GM23248 (cell line): ENCODE results near the gene TELO2. TPM values are rescaled to one million over a fixed set of nuclear protein-coding genes. Genes with fewer than 3 reads are reported as not detected.

Source experiments
- DNase-seq: peaks from one replicate; pipeline ENCODE4 v3.0.0-alpha.2; 2015
- H2AFZ ChIP-seq: fragments of 200-600 bp; sonication (generic); 2 replicates; pipeline ENCODE4 v1.6.1; 2016; ENCODE audit warnings: antibody characterized with exemption
- H3F3A ChIP-seq: fragments of 200-600 bp; sonication (generic); 2 replicates; pipeline ENCODE4 v1.6.1; 2016; ENCODE audit warnings: mild to moderate bottlenecking, antibody characterized with exemption, mixed run types; ENCODE audit not compliant: insufficient read depth
- H3K27ac ChIP-seq: fragments of 200-600 bp; sonication (generic); 2 replicates; pipeline ENCODE4 v1.5.1; 2016; ENCODE audit warnings: mild to moderate bottlenecking
- H3K27me3 ChIP-seq: fragments of 200-600 bp; sonication (generic); replicated peaks from 2 replicates; pipeline ENCODE4 v1.6.1; 2016; ENCODE audit warnings: mild to moderate bottlenecking; ENCODE audit not compliant: insufficient read depth
- H3K36me3 ChIP-seq: fragments of 200-600 bp; sonication (generic); 2 replicates; pipeline ENCODE4 v1.6.1; 2016; ENCODE audit warnings: low read depth, mild to moderate bottlenecking
- H3K4me1 ChIP-seq: fragments of 200-600 bp; sonication (generic); 2 replicates; pipeline ENCODE4 v1.6.1; 2016; ENCODE audit warnings: mild to moderate bottlenecking; ENCODE audit not compliant: insufficient read depth
- H3K4me2 ChIP-seq: fragments of 200-600 bp; sonication (generic); one replicate; pipeline ENCODE4 v1.6.1; 2016; ENCODE audit warnings: mild to moderate bottlenecking; ENCODE audit not compliant: unreplicated experiment
- H3K4me3 ChIP-seq: fragments of 200-600 bp; sonication (generic); 2 replicates; pipeline ENCODE4 v1.5.1; 2016; ENCODE audit warnings: mild to moderate bottlenecking
- H3K79me2 ChIP-seq: fragments of 200-600 bp; sonication (generic); 2 replicates; pipeline ENCODE4 v1.6.1; 2016; ENCODE audit warnings: mild to moderate bottlenecking; ENCODE audit not compliant: insufficient read depth
- H3K9ac ChIP-seq: fragments of 200-600 bp; sonication (generic); 2 replicates; pipeline ENCODE4 v1.6.1; 2016; ENCODE audit warnings: mild to moderate bottlenecking
- H3K9me2 ChIP-seq: fragments of 200-600 bp; sonication (generic); 2 replicates; pipeline ENCODE4 v1.6.1; 2016; ENCODE audit warnings: mixed run types, mild to moderate bottlenecking, moderate library complexity; ENCODE audit not compliant: insufficient read depth
- H3K9me3 ChIP-seq: fragments of 200-600 bp; sonication (generic); one replicate; pipeline ENCODE4 v1.6.1; 2017; ENCODE audit warnings: low read depth
- H4K20me1 ChIP-seq: fragments of 200-600 bp; sonication (generic); 2 replicates; pipeline ENCODE4 v1.6.0; 2016; ENCODE audit not compliant: insufficient read depth
- EZH2 ChIP-seq: fragments of 200-600 bp; sonication (generic); IDR thresholded peaks from 2 replicates; pipeline ENCODE4 v1.6.1; 2018; ENCODE audit warnings: antibody characterized with exemption, mild to moderate bottlenecking; ENCODE audit not compliant: insufficient read depth, poor library complexity, severe bottlenecking
- EZH2phosphoT487 ChIP-seq: fragments of 200-600 bp; sonication (generic); IDR thresholded peaks from 2 replicates; pipeline ENCODE4 v1.6.1; 2018; ENCODE audit warnings: antibody characterized with exemption, moderate library complexity, mild to moderate bottlenecking, low read depth; ENCODE audit not compliant: insufficient read depth
- WGBS, 2 experiments: methylation state at CpG; one replicate each; pipeline ENCODE4 v1.1.6; 2015 to 2017; ENCODE audit warnings: low lambda C conversion rate in 2 of 2, low coverage in 1 of 2; ENCODE audit errors: missing lambda C conversion rate in 2 of 2; 5-methylcytosine and 5-hydroxymethylcytosine counted together
- in situ Hi-C: fragments of 300-500 bp; cut with MboI; formaldehyde crosslinking; loops from 2 replicates; pipeline ENCODE4 v1.15.0; 2020
- polyA plus RNA-seq: library from polyadenylated mRNA; unstranded; fragments of >200 nt; fragmentation: Nextera tagmentation; extraction: Ambion mirVana; gene quantifications from 2 replicates; pipeline ENCODE4 v1.2.1, GENCODE V29; 2016
- total RNA-seq: library from RNA; depleted of rRNA; stranded (reverse); fragments of >200 nt; shearing (Covaris generic); gene quantifications from 2 replicates; pipeline ENCODE4 v1.2.3, GENCODE V29; 2014

Gene TELO2
- total and polyA plus RNA-seq, 2 experiments from 2014 or later = 29.3 to 30.5 TPM

GRCh38 chr16:1554826-1555445 is 61.8 kb downstream of the TELO2 start:
- H3K4me3 ChIP-seq = no peak overlapping the region
- H2AFZ ChIP-seq = no peak overlapping the region
- no peaks in the 10 kb centered on the region for H3K27me3 ChIP-seq
- H4K20me1 ChIP-seq = no peaks in the 10 kb centered on the region; the same call in 1 of the 2 replicates
- DNase-seq = no peak
- H3K9me2 ChIP-seq = no peaks in the 10 kb centered on the region
- no peak overlapping the region for H3K4me2 ChIP-seq
- no peaks in the 10 kb centered on the region for H3K9me3 ChIP-seq
- H3K36me3 ChIP-seq = peaks cover 22% of the 10 kb centered on the region; the same call in 1 of the 2 replicates
- H3K79me2 ChIP-seq = peaks cover 8% of the 10 kb centered on the region; the same call in 1 of the 2 replicates
- no peaks in the 10 kb centered on the region for H3K4me1 ChIP-seq
- in situ Hi-C loops = no loop called here
- H3K27ac ChIP-seq = no peak overlapping the region
- 94% methylated on average over 34 of the region's 34 CpGs for WGBS, 2 experiments
- TF ChIP-seq EZH2 = no peak
- TF ChIP-seq EZH2phosphoT487 = no peak
- peaks cover 10% of the 10 kb centered on the region; the same call in 1 of the 2 replicates for H3F3A ChIP-seq
- H3K9ac ChIP-seq = no peak overlapping the region

DNA sequence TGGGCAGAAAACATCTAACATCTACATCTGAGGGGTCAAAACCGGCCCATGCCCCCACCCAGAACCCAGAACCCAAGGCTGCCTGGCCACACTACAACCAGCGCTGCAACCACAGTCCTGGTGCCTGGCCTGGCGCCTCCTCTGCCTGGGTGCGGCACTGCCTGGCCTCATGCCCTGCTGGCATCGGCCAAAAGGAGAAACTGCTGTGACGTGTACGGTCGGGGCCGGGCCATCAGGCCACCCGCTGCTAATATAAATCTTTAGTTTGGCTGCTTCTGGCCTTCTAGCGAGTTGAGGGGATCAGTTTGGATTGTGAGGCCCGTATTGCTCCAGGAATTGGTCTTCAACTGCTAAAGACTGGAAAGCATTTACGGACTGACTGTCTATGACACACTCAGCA is 63.1 kb downstream of the TELO2 start:
- peaks cover 10% of the 10 kb centered on the region; the same call in 1 of the 2 replicates for H3F3A ChIP-seq
- WGBS, 2 experiments = 45 to 49% methylated on average over 13 of the region's 13 CpGs
- H3K27me3 ChIP-seq = no peaks in the 10 kb centered on the region
- peaks cover 22% of the 10 kb centered on the region; the same call in 1 of the 2 replicates for H3K36me3 ChIP-seq
- no peak overlapping the region for H3K4me3 ChIP-seq
- no peaks in the 10 kb centered on the region; the same call in 1 of the 2 replicates for H4K20me1 ChIP-seq
- H3K9me2 ChIP-seq = no peaks in the 10 kb centered on the region
- H3K27ac ChIP-seq = no peak overlapping the region
- H3K9ac ChIP-seq = no peak overlapping the region
- no peaks in the 10 kb centered on the region for H3K79me2 ChIP-seq
- no peak overlapping the region for H3K4me2 ChIP-seq
- no peak for TF ChIP-seq EZH2
- TF ChIP-seq EZH2phosphoT487 = no peak
- DNase-seq = peak; percentile 60
- no peaks in the 10 kb centered on the region for H3K4me1 ChIP-seq
- H2AFZ ChIP-seq = no peak overlapping the region
- in situ Hi-C loops = no loop called here
- H3K9me3 ChIP-seq = no peaks in the 10 kb centered on the region

DNA sequence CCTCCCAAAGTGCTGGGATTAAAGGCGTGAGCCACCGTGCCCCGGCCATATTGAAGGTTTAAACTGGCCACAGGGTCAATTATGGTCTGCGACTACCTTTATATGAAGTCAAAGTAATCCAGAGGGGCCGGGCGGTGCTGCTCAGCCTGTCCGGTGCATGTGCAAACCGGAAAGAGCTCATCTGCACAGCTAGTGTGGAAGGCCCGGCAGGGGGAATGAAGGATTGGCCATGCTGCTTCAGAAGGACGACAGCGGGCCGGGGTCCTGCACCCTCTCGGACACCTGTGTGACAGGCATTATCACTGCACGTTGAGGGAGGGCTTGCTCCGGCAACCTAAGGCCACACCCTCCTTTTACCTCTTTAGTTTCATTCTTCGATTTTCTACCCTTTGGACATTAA is 63.9 kb downstream of the TELO2 start:
- TF ChIP-seq EZH2 (no peak), EZH2phosphoT487 (no peak)
- no peaks in the 10 kb centered on the region for H3K9me2 ChIP-seq
- no peak overlapping the region for H3K4me3 ChIP-seq
- in situ Hi-C loops = no loop called here
- peaks cover 10% of the 10 kb centered on the region; the same call in 1 of the 2 replicates for H3F3A ChIP-seq
- no peak overlapping the region for H3K9ac ChIP-seq
- DNase-seq = no peak
- no peaks in the 10 kb centered on the region for H3K27me3 ChIP-seq
- WGBS, 2 experiments = 95 to 97% methylated on average over 16 of the region's 16 CpGs
- no peak overlapping the region for H2AFZ ChIP-seq
- no peak overlapping the region for H3K27ac ChIP-seq
- H4K20me1 ChIP-seq = no peaks in the 10 kb centered on the region; the same call in 1 of the 2 replicates
- H3K9me3 ChIP-seq = no peaks in the 10 kb centered on the region
- H3K79me2 ChIP-seq = no peaks in the 10 kb centered on the region
- H3K4me2 ChIP-seq = no peak overlapping the region
- H3K4me1 ChIP-seq = no peaks in the 10 kb centered on the region
- H3K36me3 ChIP-seq = peaks cover 22% of the 10 kb centered on the region; the same call in 1 of the 2 replicates

DNA sequence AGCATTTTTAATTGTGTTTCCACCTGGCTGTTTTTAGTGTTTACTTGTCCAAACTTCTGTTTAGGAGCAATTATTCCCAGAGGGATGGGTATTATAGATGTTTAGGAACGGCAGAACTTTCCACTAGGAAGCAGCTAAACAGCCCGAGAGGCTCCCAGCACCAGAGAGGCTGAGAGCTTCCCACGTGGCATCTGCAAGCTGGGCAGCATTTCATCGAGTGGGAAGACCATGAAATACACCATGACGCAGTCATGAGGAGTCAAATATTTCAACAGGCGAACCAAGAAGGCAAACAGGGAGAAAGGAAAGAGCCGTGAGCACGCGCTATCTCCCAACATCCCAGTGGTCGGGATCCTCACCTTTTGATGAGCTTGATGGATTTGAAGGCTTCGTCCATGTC is 64.4 kb downstream of the TELO2 start:
- in situ Hi-C loops = no loop called here
- 87% methylated on average over 11 of the region's 11 CpGs for WGBS, 2 experiments
- DNase-seq = no peak

More for the DNA sequence above, 64.4 kb downstream of the TELO2 start:
- Histone ChIP-seq H2AFZ (no peak overlapping the region), H3F3A (peaks cover 10% of the 10 kb centered on the region; the same call in 1 of the 2 replicates), H3K9me3 (no peaks in the 10 kb centered on the region), H3K27ac (no peak overlapping the region), H4K20me1 (no peaks in the 10 kb centered on the region; the same call in 1 of the 2 replicates), H3K79me2 (no peaks in the 10 kb centered on the region), H3K9ac (no peak overlapping the region), H3K4me1 (no peaks in the 10 kb centered on the region), H3K4me3 (no peak overlapping the region), H3K36me3 (peaks cover 22% of the 10 kb centered on the region; the same call in 1 of the 2 replicates), H3K9me2 (no peaks in the 10 kb centered on the region), H3K4me2 (no peak overlapping the region), H3K27me3 (no peaks in the 10 kb centered on the region)
- TF ChIP-seq EZH2 = no peak
- no peak for TF ChIP-seq EZH2phosphoT487
